Vagina (tissue), 2 donors: Measurements from ENCODE around the gene MAZ.

Experiments
- POLR2AphosphoS5 ChIP-seq, 2 donors: sonication (generic); formaldehyde crosslinking; IDR thresholded peaks; one replicate each; pipeline ENCODE4 v1.9.0; 2017; ENCODE audit warnings: antibody characterized with exemption in 2 of 2, mild to moderate bottlenecking in 2 of 2, low read depth in 1 of 2; ENCODE audit not compliant: insufficient read depth in 1 of 2
- TF ChIP-seq, protein P1 (sequence below), 3 experiments: fragments of 450-650 bp in 2 of 3; fragments of 200-600 bp in 1 of 3; sonication (generic) in 1 of 3; IDR thresholded peaks; one replicate each; pipeline ENCODE4 v1.5.1; 2017 to 2019; ENCODE audit warnings: antibody characterized with exemption in 3 of 3, mild to moderate bottlenecking in 2 of 3, moderate library complexity in 2 of 3

DNA sequence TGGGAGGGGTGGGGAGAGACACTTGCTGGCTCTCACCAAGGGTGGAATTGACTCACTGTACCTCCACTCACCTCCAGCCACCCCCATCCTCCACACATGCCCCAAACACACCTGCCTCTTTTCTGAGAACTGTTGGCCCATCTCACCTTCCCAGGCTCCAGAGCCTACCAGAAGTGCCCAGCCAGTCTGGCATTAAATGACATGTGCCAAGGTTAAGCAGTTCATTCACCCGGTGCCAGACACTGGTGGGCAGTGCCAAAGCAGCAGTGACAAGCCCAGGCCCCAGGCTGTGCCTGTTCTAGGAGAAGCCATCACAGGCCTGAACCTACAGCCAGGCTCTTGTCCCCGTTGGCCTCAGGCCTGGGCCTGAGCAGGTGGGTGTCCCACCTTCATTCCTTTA lies 25.2 kb downstream of the MAZ start:
- TF ChIP-seq, protein P1, sequence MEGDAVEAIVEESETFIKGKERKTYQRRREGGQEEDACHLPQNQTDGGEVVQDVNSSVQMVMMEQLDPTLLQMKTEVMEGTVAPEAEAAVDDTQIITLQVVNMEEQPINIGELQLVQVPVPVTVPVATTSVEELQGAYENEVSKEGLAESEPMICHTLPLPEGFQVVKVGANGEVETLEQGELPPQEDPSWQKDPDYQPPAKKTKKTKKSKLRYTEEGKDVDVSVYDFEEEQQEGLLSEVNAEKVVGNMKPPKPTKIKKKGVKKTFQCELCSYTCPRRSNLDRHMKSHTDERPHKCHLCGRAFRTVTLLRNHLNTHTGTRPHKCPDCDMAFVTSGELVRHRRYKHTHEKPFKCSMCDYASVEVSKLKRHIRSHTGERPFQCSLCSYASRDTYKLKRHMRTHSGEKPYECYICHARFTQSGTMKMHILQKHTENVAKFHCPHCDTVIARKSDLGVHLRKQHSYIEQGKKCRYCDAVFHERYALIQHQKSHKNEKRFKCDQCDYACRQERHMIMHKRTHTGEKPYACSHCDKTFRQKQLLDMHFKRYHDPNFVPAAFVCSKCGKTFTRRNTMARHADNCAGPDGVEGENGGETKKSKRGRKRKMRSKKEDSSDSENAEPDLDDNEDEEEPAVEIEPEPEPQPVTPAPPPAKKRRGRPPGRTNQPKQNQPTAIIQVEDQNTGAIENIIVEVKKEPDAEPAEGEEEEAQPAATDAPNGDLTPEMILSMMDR (IDR thresholded peaks at IDR 0.05), result no peak
- no peak for TF ChIP-seq POLR2AphosphoS5 (IDR thresholded peaks at IDR 0.05; ENCODE audit: insufficient read depth in 1 of 2, low read depth in 1 of 2)
